ENCODE data around the gene AUNIP.
A peak's percentile ranks its signal among the peaks of the same experiment; 100 is the strongest.

The AUNIP gene

GRCh38 chr1:25825605-25826004 is 33.7 kb downstream of the AUNIP start:
- no peak for DNase-seq

DNA sequence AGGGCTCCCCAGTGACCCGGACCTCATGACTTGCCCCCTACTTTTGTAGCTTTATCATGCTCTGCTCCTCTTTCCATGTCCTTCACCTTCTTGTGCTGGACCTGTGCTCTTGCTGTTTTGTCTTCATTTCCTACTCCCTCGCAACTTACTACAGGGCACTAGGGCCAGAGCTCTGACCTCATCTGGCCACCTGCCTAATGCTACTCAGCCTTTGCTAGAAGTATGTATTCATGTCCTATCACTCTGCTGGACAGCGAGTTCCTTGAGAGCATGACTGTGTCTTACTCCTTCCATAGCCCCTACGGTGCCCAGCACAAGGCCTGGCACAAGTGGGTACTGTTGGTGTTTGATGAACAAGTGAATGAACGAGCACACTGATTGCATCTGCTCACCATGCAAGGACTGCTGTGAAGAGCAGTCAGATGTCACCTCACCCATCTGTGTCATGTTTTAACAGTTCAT is 37.6 kb downstream of the AUNIP start:
- DNase-seq: no peak

GRCh38 chr1:25821112-25821476 is 38.2 kb downstream of the AUNIP start:
- DNase-seq: no peak

DNA sequence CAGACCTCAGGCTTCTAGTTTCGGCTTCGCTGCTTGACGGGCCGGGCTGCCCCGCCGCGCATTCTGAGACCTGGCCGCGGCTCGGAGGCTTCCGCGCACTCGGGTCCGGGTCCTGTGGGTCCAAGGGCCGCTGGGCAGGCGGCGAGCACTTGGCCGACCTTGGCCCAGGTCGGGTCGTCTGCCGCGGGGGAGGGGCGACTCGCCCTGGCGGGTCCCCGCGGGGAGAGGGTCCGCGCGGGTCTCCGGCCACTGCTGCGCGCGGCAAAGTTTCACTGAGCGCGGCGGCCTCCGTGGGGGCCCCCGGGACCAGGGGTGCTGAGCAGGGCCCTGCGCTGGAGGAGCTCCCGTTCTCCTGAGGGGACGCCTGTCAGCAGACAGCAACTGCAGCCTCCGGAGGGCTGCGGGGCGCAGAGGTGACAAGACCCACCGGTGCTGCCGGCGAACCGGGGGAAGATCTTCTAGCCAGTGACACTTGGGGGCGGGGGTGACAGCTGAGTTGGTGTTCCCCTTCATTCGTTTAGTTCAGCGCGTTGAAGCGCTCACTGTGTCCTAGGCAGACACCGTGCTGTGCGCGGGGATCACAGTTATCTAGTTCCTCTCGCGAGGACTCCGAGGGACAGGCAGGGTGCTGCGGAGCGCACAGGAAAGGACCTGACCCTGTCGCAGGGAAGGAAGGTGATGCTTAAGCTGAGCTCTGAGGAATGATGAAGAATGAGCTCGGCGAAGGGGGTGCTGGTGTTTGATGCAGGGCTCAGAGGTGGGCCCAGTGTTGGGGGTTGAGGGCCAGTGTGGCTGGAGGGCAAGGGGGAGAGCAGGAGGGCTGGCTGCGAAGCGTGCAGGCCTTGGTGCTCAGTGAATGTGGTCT is 38.8 kb downstream of the AUNIP start:
- DNase-seq: peak; percentile 58

GRCh38 chr1:25819491-25820246 is 39.6 kb downstream of the AUNIP start, which contains the start of gene MTFR1L:
MTFR1L (plus strand) TSS chr1:25819954; CDS start chr1:25823105, 3,151 bp downstream.
- peak; percentile 66 for DNase-seq

- DNase-seq: no peak
Observed at GRCh38 chr1:25818569-25818968, 40.7 kb downstream of the AUNIP start.

GRCh38 chr1:25817840-25818501 is 41.3 kb downstream of the AUNIP start:
- DNase-seq: no peak

GRCh38 chr1:25816112-25816718 is 43.0 kb downstream of the AUNIP start:
- no peak for DNase-seq

DNA sequence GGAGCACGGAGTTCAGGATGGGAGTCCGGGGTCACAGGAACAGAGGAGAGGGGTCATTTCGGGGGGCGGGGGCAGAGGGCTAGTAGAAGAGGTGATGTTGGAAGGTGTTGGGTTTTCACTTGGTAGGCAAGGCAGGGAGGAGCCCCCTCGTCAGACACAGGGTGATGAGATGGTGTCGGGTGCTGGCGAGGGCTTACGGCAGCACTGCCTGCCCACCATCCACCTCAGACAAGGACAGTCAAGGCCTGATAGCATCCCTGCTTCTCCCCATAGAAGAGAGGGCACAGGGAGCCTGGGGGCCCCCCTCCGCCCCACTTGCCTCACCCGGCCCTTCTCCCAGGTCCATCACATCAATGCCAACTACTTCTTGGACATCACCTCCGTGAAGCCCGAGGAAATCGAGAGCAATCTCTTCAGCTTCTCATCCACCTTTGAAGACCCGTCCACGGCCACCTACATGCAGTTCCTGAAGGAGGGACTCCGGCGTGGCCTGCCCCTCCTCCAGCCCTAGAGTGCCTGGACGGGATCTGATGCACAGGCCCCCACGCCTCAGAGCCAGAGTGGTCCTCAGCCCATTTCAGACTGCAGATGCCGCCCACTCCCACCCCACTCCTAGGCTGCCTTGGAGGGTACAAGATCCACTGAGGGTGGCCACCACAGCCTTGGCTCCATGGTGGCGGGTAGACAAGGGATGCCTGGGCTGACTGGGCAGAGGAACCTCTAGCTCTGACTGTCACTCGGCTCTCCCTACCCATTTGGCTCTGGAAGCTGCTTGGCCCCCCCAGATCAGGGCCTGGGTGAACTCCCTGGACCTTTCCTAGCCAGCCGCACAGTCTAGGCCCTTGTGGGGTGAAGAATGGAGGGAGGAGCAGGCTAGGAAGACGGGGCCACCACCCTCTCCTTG is 43.8 kb downstream of the AUNIP start:
- DNase-seq: no peak

GRCh38 chr1:25814549-25815087 is 44.6 kb downstream of the AUNIP start:
- DNase-seq: no peak

- no peak for DNase-seq
Observed at GRCh38 chr1:25813734-25814471, 45.4 kb downstream of the AUNIP start.

DNA sequence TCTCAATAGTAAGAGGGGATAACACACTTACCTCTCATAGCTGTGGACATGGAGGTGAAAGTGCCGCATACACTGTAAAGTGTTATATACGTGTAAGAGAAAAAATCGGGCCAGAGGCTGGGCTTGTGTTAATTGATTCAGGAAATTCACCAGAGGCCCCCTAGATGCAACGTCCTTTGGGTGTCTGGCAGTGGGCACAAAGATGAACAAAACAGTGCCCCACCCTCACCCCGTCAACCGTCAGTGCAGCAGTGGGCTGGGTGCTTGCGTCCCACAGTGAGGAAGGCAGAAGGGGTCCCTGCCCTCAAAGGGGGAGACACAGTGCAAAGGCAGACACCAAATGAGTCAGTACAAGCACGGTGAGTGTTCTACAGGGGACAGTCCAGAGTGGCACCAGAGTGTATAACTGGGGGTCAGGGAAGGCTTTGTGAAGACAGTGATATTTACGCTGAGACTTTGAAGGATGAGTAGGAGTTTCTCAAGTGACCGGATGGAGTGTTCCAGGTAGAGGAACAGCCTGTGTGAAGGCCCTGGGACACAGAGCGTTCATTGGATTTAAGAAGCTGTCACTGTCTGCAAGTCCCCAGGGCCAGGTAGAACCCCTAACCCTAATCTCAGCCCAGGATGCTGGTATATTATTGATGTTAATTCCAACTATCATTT is 46.1 kb downstream of the AUNIP start:
- no peak for DNase-seq

- no peak for DNase-seq
Observed at GRCh38 chr1:25811384-25812082, 47.7 kb downstream of the AUNIP start.

DNA sequence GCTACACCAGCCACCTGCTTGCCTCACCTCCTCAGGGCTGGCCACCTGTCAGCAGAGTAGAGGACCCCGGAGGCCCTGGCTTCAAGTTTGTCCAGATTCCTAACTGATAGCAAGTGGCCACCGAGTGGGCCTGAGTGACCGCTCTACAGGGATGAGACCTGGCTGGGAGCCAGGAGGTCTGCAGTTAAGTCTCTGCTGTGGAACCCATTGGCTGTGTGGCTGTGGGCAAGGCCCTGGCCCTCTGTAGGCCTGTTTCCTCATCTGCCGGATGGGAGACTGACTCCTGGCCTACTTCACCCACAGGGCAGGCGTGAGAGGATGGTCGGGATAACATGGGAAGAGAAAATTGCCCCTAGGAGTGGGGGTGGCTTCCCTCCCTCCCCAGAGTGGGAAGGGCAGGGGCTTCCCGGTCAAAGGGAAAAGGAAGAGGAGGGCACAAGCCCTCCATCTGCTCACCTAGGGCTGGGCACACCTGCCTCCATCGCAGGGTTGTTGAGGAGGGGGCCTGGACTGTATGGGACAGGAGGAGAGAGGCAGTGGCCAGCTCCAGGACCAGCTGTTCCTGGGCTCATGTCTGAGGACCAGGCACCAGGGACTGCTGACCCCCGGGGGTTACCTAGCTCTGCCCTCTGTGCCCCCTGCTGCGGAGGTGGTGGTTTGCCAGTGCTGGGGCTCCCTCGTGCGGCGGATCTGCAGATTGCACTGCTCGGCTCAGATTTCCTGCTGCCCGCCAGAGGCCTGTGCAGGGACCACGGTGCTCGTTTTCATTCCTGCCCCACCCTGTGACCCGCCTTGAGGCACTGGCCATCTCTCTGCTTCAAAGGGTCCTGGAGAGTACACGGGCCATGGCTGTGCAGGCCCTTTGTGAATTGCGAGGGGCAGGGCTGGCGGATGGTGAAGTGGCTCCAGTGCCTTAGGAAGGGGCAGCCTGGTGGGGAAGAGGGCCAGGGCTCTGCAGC is 48.6 kb downstream of the AUNIP start:
- DNase-seq: peak; percentile 28

DNA sequence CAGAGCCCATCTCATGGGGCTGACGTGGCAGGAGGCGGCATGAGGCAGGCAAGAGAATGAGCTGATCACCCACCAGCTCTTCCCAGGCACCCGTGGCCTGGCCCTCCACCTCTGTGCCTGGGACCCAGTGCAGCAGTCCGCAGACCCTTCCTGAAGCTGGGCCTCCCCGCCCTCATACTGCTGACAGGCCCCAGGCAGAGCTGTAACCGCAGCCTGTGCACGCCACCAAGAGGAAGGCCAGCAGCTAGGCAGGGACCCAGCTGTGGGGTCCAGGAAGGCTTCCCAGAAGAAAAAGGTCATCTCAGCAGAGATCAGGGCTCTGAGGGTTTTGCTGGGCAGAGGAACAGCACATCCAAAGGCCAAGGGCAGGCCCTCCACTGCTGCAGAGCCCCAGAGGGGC is 49.3 kb downstream of the AUNIP start:
- no peak for DNase-seq

- DNase-seq: no peak
Observed at GRCh38 chr1:25809283-25809926, 49.9 kb downstream of the AUNIP start.

GRCh38 chr1:25808481-25809244 is 50.6 kb downstream of the AUNIP start:
- DNase-seq: no peak
